ENCODE results near the gene OGDH.

Gene OGDH

DNA sequence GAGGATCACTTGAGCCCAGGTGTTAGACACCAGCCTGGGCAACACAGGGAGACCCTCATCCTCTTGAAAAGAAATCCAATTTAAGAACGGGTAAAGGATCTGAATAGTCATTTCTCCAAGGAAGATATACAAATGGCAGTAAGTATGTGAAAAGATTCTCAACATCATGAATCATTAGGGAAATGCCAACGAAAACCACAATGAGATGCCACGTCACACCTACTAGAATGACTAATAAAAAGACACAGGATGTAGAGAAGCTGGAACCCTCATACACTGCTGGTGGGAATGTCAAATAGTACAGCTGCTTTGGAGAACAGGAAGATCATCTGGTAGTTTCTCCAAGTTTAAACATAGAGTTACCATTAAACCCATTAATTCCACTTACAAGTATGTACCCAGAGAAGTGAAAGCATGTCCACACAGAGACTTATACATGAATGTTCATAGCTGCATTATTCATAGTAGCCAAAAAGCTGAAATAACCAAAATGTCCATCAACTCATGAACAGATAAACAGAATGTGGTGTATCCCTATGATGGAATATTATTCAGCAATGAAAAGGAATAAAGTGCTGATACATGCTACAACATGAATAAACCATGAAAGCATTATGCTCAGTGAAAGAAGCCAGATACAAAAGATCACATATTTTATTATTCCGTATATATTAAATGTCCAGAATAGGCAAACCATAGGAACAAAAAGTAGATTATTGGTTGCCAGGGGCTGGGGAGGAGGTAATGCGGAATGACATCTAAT is 129.2 kb downstream of the OGDH start:
- DNase-seq (ENCODE audit: low spot score), result peak; percentile 75
- Mint-ChIP-seq H3K27ac (peak overlapping the region; percentile 73), H3K9me3 (no peaks in the 10 kb centered on the region), H3K4me3 (no peak overlapping the region), H3K27me3 (ENCODE audit: low read depth) (no peaks in the 10 kb centered on the region), H3K4me1 (ENCODE audit: low read depth) (peaks cover 9% of the 10 kb centered on the region), H3K36me3 (ENCODE audit: low read depth) (no peaks in the 10 kb centered on the region)

DNA sequence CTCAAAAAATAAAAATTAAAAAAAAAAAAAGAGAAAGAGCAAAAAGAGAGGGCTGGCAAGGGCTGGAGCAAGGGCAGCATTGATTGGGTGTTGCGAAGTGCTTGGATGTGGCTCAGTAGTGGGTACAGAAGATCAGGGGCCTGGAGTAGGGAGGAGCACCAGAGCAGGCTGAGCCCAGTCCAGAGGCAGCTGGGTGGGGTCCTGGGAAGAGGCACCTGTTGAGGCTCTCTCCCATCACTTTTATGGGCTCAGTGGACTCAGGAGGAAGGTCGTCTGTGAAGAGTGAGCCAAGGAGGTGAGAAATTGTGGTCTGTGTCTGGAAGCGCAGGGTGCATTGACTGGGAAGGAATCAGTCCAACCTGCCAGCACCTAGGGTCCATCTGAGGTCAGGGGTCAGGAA is 130.5 kb downstream of the OGDH start:
- H3K9me3 Mint-ChIP-seq, result no peaks in the 10 kb centered on the region
- H3K4me1 Mint-ChIP-seq (ENCODE audit: low read depth), result peaks cover 9% of the 10 kb centered on the region
- H3K36me3 Mint-ChIP-seq (ENCODE audit: low read depth), result no peaks in the 10 kb centered on the region
- H3K27me3 Mint-ChIP-seq (ENCODE audit: low read depth), result no peaks in the 10 kb centered on the region
- no peak overlapping the region for H3K27ac Mint-ChIP-seq
- H3K4me3 Mint-ChIP-seq, result no peak overlapping the region
- no peak for DNase-seq (ENCODE audit: low spot score)

DNA sequence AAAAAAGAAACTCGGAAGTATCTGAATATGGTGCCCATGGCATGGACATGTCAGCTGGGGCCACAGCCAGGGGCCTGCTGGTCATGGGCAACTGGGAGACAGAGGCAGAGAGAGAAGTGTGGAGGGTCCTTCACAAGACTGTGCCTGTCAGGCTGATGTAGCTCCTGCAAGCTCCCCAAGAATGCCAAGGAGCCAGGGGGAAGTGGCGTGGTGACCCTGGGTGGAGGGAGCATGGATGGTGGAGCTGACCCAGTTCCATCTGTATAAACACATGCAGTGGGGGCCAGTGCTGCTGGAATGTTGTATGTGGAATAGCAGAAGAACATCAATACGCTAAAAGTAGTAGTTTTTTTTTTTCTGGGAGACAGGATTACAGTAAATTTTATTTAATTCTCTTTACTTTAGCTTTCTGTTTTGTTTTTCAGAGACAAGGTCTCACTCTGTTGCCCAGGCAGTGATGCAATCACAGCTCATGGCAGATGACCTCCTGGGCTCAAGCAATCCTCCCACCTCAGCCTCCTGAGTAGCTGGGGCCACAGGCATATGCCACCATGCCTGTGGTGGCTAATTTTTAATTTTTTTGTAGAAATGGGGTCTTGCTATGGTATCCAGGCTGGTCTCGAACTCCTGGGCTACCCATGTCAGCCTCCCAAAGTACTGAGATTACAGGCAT is 131.8 kb downstream of the OGDH start:
- Mint-ChIP-seq H3K4me1 (ENCODE audit: low read depth) (peaks cover 9% of the 10 kb centered on the region), H3K36me3 (ENCODE audit: low read depth) (no peaks in the 10 kb centered on the region), H3K4me3 (no peak overlapping the region), H3K27ac (no peak overlapping the region), H3K27me3 (ENCODE audit: low read depth) (no peaks in the 10 kb centered on the region), H3K9me3 (no peaks in the 10 kb centered on the region)
- no peak for DNase-seq (ENCODE audit: low spot score)

DNA sequence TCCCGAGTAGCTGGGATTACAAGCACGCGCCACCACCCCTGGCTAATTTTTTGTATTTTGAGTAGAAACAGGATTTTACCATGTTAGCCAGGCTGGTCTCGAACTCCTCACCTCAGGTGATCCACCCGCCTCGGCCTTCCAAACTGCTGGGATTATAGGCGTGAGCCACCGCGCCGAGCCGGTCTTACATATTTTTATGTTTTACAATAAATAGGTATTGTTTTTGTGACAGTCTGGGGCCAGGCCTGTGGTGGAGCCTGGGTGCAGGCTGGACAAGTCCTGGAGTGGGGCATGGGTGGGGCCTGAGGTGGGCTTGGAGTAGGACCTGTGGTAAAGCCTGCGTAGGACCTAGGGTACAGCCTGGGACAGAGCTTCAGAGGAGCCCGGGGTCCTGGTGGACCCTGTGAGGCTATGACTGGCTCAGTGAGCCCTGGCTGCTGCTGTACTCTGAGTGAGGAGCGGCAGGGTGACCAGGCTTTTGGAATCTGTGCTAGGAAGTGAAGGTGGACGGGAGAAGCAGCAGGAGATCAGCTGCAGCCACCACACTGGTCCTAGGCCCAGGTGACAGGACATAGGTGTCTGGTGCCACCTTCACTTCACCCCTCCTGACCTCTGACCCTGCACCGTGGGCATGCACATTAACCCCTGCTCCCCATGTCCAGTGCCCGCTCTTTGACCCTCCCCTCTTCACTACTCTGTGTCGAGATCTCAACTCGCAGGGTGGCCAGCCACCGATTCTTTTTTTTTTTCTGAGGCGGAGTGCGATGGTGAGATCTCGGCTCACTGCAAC is 132.6 kb downstream of the OGDH start:
- H3K36me3 Mint-ChIP-seq (ENCODE audit: low read depth), result no peaks in the 10 kb centered on the region
- H3K27me3 Mint-ChIP-seq (ENCODE audit: low read depth), result no peaks in the 10 kb centered on the region
- no peaks in the 10 kb centered on the region for H3K9me3 Mint-ChIP-seq
- H3K27ac Mint-ChIP-seq, result no peak overlapping the region
- no peak for DNase-seq (ENCODE audit: low spot score)
- no peak overlapping the region for H3K4me3 Mint-ChIP-seq
- H3K4me1 Mint-ChIP-seq (ENCODE audit: low read depth), result peaks cover 12% of the 10 kb centered on the region

DNA sequence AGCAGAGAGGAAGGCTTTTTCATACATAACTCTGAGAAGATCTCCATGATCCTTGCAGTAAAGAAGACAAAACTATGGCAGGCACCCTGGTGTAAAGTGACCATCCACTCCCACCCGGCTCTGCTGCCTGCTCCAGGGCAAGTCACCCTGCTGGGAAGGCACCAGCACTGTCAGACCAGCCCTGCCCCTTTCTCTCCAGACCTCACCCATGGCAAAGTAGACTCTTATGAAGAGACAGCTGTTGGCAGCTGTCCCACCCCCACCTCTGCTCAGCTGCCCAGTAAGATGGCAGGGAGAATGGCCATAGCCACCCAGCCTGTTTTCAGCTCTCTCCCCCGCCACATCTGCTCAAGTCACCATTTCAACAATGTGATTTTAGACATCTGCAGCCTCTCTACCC is 133.6 kb downstream of the OGDH start:
- DNase-seq (ENCODE audit: low spot score), result no peak
- Mint-ChIP-seq H3K9me3 (no peaks in the 10 kb centered on the region), H3K4me1 (ENCODE audit: low read depth) (peaks cover 12% of the 10 kb centered on the region), H3K4me3 (no peak overlapping the region), H3K27me3 (ENCODE audit: low read depth) (no peaks in the 10 kb centered on the region), H3K27ac (no peak overlapping the region), H3K36me3 (ENCODE audit: low read depth) (no peaks in the 10 kb centered on the region)

DNA sequence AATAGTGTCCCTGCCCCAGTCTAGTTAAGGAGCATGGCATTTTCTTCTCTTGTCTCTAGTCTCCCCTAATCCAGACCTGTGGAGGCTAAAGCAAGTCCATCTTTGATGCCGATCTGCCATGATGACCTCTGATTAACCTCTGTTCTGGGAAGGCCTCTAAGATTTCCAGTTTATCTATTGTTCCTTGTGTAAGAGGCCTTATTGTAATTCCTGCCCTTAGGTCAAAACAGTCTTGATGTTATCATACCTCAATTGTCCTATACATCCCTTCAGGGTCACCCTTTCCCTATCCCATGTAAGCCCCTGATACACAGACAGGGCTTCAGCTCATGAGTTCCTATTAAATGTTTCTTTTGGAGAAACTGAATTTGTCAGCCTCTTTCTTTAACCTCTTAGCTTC is 137.3 kb downstream of the OGDH start:
- DNase-seq (ENCODE audit: low spot score), result no peak
- no peak overlapping the region for H3K4me3 Mint-ChIP-seq
- H3K27me3 Mint-ChIP-seq (ENCODE audit: low read depth), result no peaks in the 10 kb centered on the region
- no peaks in the 10 kb centered on the region for H3K36me3 Mint-ChIP-seq (ENCODE audit: low read depth)
- H3K4me1 Mint-ChIP-seq (ENCODE audit: low read depth), result peaks cover 10% of the 10 kb centered on the region
- no peaks in the 10 kb centered on the region for H3K9me3 Mint-ChIP-seq
- no peak overlapping the region for H3K27ac Mint-ChIP-seq

DNA sequence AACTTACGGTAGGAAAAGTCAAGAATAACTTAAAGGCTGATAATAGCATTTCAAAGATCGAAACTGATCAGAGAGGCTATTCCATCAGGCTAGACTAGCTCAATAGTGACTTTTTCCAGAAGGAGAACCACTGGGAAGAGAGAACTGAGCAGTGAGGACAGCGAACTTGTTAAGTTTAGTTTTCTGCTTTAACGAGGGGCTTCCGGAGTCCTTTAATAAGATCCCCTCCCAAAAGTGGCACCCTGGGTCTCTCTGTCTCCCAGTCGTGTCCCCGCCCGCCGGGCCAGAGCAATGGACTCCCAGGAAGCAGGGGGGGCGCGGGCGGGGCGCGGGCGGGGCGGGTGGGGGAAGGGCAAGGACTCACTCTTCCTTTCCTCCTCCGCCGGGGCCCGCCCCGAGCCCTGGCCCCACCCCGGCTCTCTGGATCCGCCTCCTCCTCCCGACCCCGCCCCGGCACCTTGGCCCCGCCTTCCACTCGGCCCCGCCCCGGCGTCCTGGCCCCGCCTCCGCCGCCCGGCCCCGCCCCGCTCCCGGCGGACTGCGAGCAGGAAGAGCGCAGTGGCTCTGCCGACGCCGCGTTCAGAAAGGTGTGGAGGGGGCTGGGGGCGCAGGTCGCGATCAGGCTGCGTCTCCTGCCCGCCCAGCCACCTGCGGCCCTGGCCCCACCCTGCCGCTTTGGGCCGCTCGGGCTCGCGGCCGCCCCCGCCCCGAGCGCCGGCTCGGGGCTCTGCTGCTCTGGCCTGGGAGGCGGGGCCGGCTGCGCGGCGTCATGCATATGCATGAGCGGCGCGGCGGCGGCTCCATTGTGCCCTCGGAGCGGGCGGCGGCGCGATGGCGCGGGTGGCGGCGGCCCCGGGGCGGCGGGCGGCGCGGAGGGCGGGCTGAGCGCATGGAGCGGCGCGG is 141.9 kb downstream of the OGDH start, which contains the start of gene ZMIZ2:
Gene ZMIZ2 (plus strand): TSS at position 803 of the 903 bp plus-strand sequence. CDS start 7,403 bp downstream, outside the sequence.
- H3K4me3 Mint-ChIP-seq, result peak within 1 kb of the TSS; percentile 84
- no peaks in the 10 kb centered on the region for H3K27me3 Mint-ChIP-seq (ENCODE audit: low read depth)
- peak; percentile 90 for DNase-seq (ENCODE audit: low spot score)
- peak within 1 kb of the TSS; percentile 90 for H3K27ac Mint-ChIP-seq
- no peaks in the 10 kb centered on the region for H3K9me3 Mint-ChIP-seq
- H3K4me1 Mint-ChIP-seq (ENCODE audit: low read depth), result peaks cover 35% of the 10 kb centered on the region
- H3K36me3 Mint-ChIP-seq (ENCODE audit: low read depth), result peaks cover 8% of the 10 kb centered on the region

DNA sequence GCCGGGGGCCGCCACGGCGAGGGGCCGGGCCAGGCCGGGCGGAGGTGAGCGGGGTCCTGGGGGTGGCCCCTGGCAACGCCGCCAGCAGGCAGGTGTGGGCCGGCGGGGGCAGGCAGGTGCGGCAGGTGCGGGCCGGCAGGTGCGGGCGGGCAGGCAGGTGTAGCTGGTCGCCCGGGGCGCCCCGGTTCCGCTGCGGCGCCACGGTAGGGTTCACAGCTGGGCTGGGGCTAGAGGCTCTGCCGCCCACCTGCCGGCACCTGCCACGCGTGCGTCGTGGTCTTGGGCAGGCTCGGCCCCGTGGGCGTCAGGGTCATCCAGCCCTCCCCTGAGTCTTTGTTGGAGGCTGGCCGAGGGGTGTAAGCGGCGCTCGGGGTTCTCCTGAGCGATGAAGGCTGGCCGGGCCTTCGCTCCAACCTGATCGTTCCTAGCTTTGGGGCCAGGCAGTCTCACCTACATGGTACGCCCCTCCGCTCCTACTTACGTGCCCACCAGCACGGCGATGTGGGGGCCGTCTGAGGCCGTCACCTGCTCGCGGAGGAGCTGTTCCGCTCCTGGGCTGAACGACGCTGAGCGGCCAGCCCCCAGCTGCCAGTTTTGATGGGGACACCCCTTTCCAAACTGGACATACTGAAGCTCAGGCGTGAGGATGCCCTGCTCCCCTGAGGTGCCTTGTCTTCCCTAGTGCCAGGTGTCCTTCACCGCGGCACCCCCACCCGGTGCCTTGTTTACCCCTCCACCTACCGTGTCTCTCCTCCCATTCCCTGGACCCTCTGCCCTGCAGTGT is 142.7 kb downstream of the OGDH start:
- Mint-ChIP-seq H3K4me3 (peak overlapping the region; percentile 84), H3K27ac (peak overlapping the region; percentile 72), H3K27me3 (ENCODE audit: low read depth) (no peaks in the 10 kb centered on the region), H3K4me1 (ENCODE audit: low read depth) (peaks cover 35% of the 10 kb centered on the region), H3K9me3 (no peaks in the 10 kb centered on the region), H3K36me3 (ENCODE audit: low read depth) (peaks cover 8% of the 10 kb centered on the region)
- no peak for DNase-seq (ENCODE audit: low spot score)

DNA sequence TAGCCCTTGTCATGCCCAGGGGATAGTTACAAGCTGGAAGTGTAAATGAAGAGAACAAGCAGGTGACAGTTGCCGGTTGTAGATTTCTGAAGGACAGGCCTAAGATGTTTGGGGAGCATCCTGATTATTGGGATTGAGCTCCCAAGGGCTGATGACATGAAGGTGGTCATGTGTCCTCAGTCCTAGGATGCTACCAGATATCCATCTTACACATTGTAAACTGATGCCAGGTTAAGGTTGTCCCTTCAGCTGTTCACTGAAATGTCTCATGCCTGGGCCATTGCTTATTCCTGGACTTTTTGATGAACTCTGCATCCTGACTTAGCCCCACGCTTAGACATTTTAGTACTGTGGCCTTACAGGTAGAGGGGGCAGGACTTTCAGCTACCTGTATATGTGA is 143.6 kb downstream of the OGDH start:
- Mint-ChIP-seq H3K4me1 (ENCODE audit: low read depth) (peaks cover 35% of the 10 kb centered on the region), H3K36me3 (ENCODE audit: low read depth) (peaks cover 8% of the 10 kb centered on the region), H3K27me3 (ENCODE audit: low read depth) (no peaks in the 10 kb centered on the region), H3K27ac (peak overlapping the region; percentile 87), H3K9me3 (no peaks in the 10 kb centered on the region), H3K4me3 (peak overlapping the region; percentile 84)
- no peak for DNase-seq (ENCODE audit: low spot score)

DNA sequence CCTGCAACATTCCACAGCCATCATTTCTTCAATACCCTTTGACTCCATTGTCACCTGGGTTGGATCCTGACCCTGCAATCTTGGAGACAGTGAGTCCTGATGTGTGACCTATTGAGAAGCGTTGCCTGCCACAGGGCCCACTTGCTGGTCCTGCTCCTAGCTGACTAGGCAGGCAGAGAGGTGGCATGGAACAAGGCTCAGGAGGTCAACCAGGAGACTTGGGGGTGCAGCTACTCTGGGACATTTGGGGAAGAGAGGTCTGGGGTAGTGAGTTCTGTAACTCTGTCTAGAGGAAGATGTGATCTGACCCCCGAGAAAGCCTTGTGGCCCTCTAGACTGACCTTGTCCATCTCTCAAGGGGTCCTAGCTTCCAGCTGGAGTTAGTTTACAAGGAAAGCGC is 144.0 kb downstream of the OGDH start:
- peaks cover 8% of the 10 kb centered on the region for H3K36me3 Mint-ChIP-seq (ENCODE audit: low read depth)
- peak overlapping the region; percentile 87 for H3K27ac Mint-ChIP-seq
- H3K4me1 Mint-ChIP-seq (ENCODE audit: low read depth), result peaks cover 35% of the 10 kb centered on the region
- no peaks in the 10 kb centered on the region for H3K9me3 Mint-ChIP-seq
- H3K4me3 Mint-ChIP-seq, result peak overlapping the region; percentile 84
- no peaks in the 10 kb centered on the region for H3K27me3 Mint-ChIP-seq (ENCODE audit: low read depth)
- no peak for DNase-seq (ENCODE audit: low spot score)

DNA sequence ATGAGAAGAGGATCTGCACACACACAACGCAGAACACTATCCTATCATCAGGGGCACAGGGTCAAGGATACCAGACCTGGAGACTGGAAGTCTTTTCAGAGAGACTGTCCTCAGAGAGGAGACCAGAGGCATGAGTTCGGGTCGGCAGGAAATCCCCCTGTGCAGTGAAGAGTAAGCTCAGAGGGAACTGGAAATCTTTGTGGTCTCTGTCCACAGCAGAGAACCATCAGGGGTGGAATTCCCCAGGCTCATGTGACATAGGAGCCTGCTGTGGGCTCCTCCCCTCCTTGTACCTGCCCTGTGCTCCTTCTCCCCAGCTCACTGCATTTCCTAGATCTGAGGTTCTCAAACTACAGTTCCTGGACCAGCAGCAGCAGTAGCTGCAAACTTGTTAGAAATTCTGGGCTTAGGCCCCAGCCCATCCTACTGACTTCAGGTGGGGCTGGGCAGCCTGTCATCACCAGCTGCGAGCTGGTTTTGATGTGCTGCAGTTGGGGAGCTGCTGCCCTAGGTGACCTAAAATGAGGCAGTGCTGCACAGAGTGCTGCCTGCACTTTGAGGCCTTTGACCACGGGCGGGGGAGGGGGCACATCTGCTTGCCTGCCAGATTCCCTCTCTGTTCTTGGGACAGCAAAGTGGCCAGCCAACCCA is 144.6 kb downstream of the OGDH start:
- no peaks in the 10 kb centered on the region for H3K9me3 Mint-ChIP-seq
- H3K27me3 Mint-ChIP-seq (ENCODE audit: low read depth), result no peaks in the 10 kb centered on the region
- DNase-seq (ENCODE audit: low spot score), result peak; percentile 68
- H3K4me1 Mint-ChIP-seq (ENCODE audit: low read depth), result peaks cover 35% of the 10 kb centered on the region
- H3K36me3 Mint-ChIP-seq (ENCODE audit: low read depth), result peaks cover 8% of the 10 kb centered on the region
- peak overlapping the region; percentile 84 for H3K4me3 Mint-ChIP-seq
- peak overlapping the region; percentile 87 for H3K27ac Mint-ChIP-seq

DNA sequence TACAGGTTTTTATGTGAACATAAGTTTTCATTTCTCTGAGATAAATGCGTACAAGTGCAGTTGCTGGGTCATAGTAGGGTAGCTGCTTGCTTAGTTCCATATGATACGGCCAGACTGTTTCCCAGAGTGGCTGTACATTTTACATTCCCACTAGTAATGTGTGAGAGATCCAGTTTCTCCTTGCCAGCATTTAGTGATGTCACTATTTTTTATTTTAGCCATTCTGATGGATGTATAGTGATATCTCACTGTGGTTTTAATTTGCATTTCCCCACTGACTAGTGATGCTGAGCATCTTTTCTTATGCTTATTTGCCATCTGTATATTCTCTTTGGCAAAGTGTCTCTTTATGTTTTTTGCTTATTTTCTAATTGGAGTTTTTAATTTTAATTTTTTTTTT is 146.4 kb downstream of the OGDH start:
- DNase-seq (ENCODE audit: low spot score), result no peak
- H3K27me3 Mint-ChIP-seq (ENCODE audit: low read depth), result no peaks in the 10 kb centered on the region
- H3K36me3 Mint-ChIP-seq (ENCODE audit: low read depth), result peaks cover 8% of the 10 kb centered on the region
- H3K4me3 Mint-ChIP-seq, result no peak overlapping the region
- H3K27ac Mint-ChIP-seq, result no peak overlapping the region
- peaks cover 29% of the 10 kb centered on the region for H3K4me1 Mint-ChIP-seq (ENCODE audit: low read depth)
- H3K9me3 Mint-ChIP-seq, result no peaks in the 10 kb centered on the region
